ENCODE data around the gene KCTD13.
"Not testable (repeated sequence)": the region's sequence is repeated elsewhere in the genome, so short reads cannot be mapped to it uniquely, and the experiment has no call there.

KCTD13 gene

GRCh38 chr16:29906520-29907244, 19.3 kb downstream of the KCTD13 start:
- DNase-seq (ENCODE audit: low read depth) = no peak

GRCh38 chr16:29905668-29906067, 20.4 kb downstream of the KCTD13 start:
- no peak for DNase-seq (ENCODE audit: low read depth)

GRCh38 chr16:29904947-29905346, 21.1 kb downstream of the KCTD13 start:
- DNase-seq (ENCODE audit: low read depth) = no peak

GRCh38 chr16:29903590-29903989, 22.4 kb downstream of the KCTD13 start:
- no peak for DNase-seq (ENCODE audit: low read depth)

GRCh38 chr16:29901607-29901945, 24.4 kb downstream of the KCTD13 start:
- DNase-seq (ENCODE audit: low read depth) = no peak

GRCh38 chr16:29900888-29901606, 25.0 kb downstream of the KCTD13 start:
- peak; percentile 47 for DNase-seq (ENCODE audit: low read depth)

GRCh38 chr16:29900102-29900887, 25.7 kb downstream of the KCTD13 start, which contains the start of gene ASPHD1:
ASPHD1 (plus strand) TSS chr16:29900488; CDS start chr16:29900972, 484 bp downstream.
- DNase-seq (ENCODE audit: low read depth) = peak; percentile 94

- peak; percentile 96 for DNase-seq (ENCODE audit: low read depth)
These were observed 26.4 kb downstream of the KCTD13 start, which contains the start of gene SEZ6L2 for GRCh38 chr16:29899516-29900101. SEZ6L2 (minus strand) TSS chr16:29899550; CDS start chr16:29899019, 531 bp downstream.

GRCh38 chr16:29898804-29899515, 27.1 kb downstream of the KCTD13 start:
- DNase-seq (ENCODE audit: low read depth) = no peak

GRCh38 chr16:29898135-29898803, 27.8 kb downstream of the KCTD13 start:
- DNase-seq (ENCODE audit: low read depth) = no peak

GRCh38 chr16:29897333-29897732, 28.7 kb downstream of the KCTD13 start:
- DNase-seq (ENCODE audit: low read depth) = no peak

GRCh38 chr16:29896841-29897240, 29.2 kb downstream of the KCTD13 start:
- DNase-seq (ENCODE audit: low read depth) = no peak

- DNase-seq (ENCODE audit: low read depth) = no peak
These were observed 31.7 kb downstream of the KCTD13 start for GRCh38 chr16:29894352-29894751.

GRCh38 chr16:29893553-29893952, 32.5 kb downstream of the KCTD13 start:
- DNase-seq (ENCODE audit: low read depth) = no peak

GRCh38 chr16:29892458-29892813, 33.6 kb downstream of the KCTD13 start:
- DNase-seq (ENCODE audit: low read depth) = no peak

- DNase-seq (ENCODE audit: low read depth) = no peak
These were observed 34.2 kb downstream of the KCTD13 start for GRCh38 chr16:29891525-29892457.

GRCh38 chr16:29889372-29889771, 36.7 kb downstream of the KCTD13 start:
- not testable (repeated sequence) for DNase-seq (ENCODE audit: low read depth)

GRCh38 chr16:29883987-29884386, 42.0 kb downstream of the KCTD13 start:
- no peak for DNase-seq (ENCODE audit: low read depth)

GRCh38 chr16:29881050-29881449, 45.0 kb downstream of the KCTD13 start:
- no peak for DNase-seq (ENCODE audit: low read depth)

GRCh38 chr16:29878172-29878571, 47.9 kb downstream of the KCTD13 start:
- no peak for DNase-seq (ENCODE audit: low read depth)

All from EH (cell line).